Activated T-cell treated with anti-CD3 and anti-CD28 coated beads for 24 hours (primary cell): ENCODE measurements around the gene GYPC.
"Not testable (repeated sequence)": the region's sequence is repeated elsewhere in the genome, so short reads cannot be mapped to it uniquely, and the experiment has no call there.

Source experiments
- DNase-seq: peaks from one replicate; pipeline ENCODE4 v3.0.0-alpha.2; 2020; ENCODE audit warnings: low read depth

Gene GYPC

GRCh38 chr2:126671488-126671887 is 15.5 kb downstream of the GYPC start:
- no peak for DNase-seq

DNA sequence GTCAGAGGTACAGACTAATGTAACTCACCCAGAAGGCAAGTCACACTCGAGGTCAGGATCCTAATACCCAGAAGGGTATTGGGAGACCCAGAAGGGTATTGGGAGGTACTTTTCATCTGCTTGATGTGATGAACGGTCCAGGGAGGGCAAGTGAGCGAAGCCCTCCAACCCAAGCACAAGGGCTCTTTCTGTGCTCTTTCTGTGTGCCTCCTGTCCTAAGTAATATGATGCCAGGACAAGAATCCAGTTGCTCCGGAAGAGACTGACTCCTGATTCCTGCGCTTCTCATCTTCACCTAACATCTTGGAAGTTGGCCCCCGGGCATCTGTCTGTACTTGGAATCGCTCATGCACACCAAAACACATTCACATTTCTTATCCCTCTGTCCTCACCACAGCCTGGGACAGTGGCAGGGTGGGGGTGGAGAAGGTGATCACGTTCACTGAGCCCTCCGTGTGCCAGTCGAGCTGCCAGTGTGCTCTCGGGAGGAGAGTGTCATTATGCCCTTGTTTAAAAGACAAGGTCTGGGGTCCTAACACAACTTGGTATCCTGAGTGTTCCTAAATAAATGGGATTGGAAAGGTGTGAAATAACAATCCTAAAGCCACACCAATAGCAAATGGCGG is 17.1 kb downstream of the GYPC start:
- DNase-seq: no peak

- DNase-seq: no peak
Measured at GRCh38 chr2:126674075-126674744, 18.3 kb downstream of the GYPC start.

DNA sequence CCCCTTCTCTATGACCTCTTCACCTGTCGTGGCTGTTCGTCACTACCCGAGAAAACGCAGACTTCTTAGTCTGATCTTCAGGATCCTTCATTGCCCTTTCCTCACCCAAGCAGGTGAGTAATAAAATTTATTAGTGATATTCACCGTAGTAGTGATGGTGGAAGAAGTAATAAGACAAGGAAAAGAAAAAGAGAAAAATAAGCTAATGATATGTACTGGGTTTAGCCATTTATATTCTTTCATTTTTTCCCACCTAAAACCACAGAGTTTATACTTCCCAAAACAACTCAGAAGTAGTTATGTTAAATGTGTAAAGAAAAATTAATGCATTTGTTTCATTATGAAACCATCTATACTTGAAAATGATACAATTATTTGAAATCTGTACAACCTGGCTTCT is 19.7 kb downstream of the GYPC start:
- DNase-seq: no peak

GRCh38 chr2:126676221-126677175 is 20.5 kb downstream of the GYPC start:
- no peak for DNase-seq

GRCh38 chr2:126677176-126677538 is 21.2 kb downstream of the GYPC start:
- DNase-seq: no peak

- DNase-seq: no peak
Measured at GRCh38 chr2:126678269-126679065, 22.5 kb downstream of the GYPC start.

- no peak for DNase-seq
Measured at GRCh38 chr2:126679094-126679713, 23.2 kb downstream of the GYPC start.

DNA sequence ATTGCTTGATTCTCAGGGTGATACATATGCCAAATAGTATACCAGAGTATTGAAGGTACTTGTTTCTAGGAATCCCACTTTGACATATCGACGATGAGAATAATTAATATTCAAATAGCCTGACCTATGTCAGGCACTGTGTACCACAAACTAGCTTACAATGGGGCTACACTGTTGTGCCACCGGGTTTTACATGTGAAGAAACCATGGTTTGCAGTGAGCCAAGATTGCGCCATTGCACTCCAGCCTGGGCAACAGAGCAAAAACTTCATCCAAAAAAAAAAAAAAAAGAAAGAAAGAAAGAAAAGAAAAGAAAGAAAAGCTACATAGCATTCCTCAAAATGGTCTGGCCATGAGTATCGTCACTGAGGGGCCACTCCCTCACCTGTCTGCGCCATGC is 25.5 kb downstream of the GYPC start:
- DNase-seq: no peak

GRCh38 chr2:126685629-126686028 is 29.7 kb downstream of the GYPC start:
- no peak for DNase-seq

DNA sequence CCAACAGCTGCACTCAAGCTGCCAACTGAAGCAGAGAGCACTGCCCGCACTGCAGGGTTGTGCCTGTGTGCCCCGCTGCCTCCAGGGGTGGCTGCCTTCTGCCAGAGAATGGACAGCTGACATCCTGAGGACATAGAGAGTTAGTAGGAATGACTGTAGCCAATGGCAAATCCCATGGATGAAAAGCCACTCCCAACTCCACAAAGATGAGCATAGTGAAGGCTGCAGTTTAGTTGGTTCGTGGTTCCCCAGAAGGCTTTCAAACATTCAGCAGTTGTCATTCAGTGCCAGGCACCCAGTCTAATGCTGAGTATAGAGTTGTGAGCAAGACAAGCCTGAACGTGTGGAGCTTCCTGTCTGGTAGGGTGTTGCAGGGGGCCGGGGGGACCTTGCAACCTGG is 30.3 kb downstream of the GYPC start:
- DNase-seq: no peak

- no peak for DNase-seq
Measured at GRCh38 chr2:126686841-126687485, 31.0 kb downstream of the GYPC start.

DNA sequence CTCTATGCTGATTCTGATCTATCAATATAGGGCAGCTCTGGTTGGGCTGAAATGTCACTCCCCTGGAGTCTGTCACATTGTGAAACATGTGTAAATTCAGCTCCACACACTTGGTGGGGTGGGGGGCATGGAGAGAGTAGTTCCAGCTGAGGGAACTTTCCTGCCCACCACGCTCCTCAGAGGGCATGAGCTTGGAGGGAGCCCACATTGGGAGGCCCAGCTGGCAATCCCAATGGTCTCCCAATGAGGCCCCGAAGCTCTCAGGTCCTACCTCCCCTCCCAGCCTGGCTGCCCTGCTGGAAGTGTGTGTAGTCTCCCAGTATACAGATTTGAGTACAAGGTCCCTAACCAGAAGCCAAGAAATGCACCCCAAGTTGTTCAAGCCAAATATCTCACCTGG is 31.5 kb downstream of the GYPC start:
- no peak for DNase-seq

GRCh38 chr2:126688594-126688993 is 32.6 kb downstream of the GYPC start:
- not testable (repeated sequence) for DNase-seq

- not testable (repeated sequence) for DNase-seq
Measured at GRCh38 chr2:126692241-126692640, 36.3 kb downstream of the GYPC start.

DNA sequence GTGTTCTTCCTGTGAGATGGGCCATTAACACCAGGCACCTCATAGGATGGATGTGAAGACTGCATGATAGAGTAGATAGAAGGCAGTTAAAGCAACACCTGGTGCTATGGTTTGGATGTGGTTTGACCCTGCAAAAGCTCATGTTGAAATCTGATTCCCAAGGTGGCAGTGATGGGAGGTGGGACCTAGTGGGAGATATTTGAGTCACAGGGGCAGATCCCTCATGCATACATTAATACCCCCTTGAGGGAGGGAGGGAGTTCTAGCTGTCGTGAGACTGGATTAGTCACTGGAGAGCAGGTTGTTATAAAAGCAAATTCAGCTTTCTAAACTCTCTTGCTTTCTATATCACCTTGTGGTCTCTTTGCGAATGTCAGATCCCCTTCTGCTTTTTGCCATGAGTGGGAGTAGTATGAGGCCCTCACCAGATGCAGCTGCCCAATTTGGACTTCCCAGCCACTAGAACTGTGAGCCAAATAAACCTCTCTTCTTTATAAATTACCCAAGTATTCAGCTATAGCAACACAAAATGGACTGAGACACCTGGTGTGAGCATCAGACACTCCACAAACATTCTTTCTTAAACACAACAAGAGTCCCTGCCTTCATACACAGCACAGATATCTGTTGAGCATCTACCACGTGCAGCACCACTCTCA is 37.1 kb downstream of the GYPC start:
- not testable (repeated sequence) for DNase-seq

- no peak for DNase-seq
Measured at GRCh38 chr2:126696644-126697520, 40.9 kb downstream of the GYPC start.

DNA sequence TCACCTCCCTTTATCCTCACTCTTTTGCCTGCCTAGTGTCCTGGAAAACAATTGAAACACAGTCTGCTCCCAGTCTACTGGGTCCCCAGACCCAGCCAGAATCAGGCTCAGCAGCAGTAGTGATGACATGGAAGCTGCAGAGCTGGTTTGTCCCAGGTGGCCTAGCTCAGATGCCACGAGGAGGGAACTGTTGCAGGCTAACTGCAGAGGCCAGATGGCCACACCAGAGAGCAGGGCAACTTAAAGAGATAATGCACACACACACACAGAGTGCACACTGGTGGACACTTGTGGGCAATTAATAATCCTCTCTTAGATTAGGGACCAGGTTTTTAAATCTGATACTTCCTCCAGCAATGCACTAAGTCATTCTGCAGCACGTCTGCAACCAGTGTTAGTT is 42.4 kb downstream of the GYPC start:
- no peak for DNase-seq

DNA sequence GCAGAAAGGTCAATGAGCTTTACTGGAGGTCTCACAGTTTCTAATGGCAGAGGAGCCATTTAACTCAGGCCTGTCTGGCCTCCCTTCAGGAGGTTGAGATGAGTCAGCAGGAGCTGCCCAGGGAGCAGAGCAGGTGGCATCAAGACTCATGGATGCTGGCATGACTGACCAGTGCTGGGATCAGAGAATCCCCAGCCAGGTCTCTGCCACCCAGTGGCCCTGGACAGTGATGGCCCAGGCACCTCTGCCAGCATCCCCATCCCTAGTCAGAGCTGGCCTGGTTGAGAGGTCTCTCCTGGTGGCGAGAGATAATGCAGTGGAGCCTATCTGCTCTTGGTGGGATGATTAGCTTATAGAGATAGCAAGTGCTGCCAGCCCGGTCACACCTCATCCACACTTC is 43.1 kb downstream of the GYPC start:
- no peak for DNase-seq
